CD14-positive monocyte (primary cell): Measurements from ENCODE around the gene ZNF689. TPM values are rescaled to one million over a fixed set of nuclear protein-coding genes. Genes with fewer than 3 reads are reported as not detected.

Source experiments
- DNase-seq, 3 donors: peaks; one replicate each; pipeline ENCODE4 v3.0.0-alpha.2; 2011 to 2022
- H2AFZ ChIP-seq: 2 replicates; pipeline ENCODE4 v1.6.0; 2012; ENCODE audit warnings: mild to moderate bottlenecking, low read depth, low read length, inconsistent platforms; ENCODE audit not compliant: insufficient read depth, poor library complexity, severe bottlenecking
- H3K27ac ChIP-seq, 2 donors: 1 replicate in 1 of 2; 2 replicates in 1 of 2; pipeline ENCODE4 v1.5.1; 2012 to 2013; ENCODE audit warnings: low read length in 2 of 2, control low read depth in 1 of 2, inconsistent platforms in 1 of 2, low read depth in 1 of 2, mild to moderate bottlenecking in 1 of 2
- H3K27me3 ChIP-seq, 2 donors: one replicate each; pipeline versions ENCODE4 v1.6.0 to v1.6.1; 2011 to 2013; ENCODE audit warnings: low read length in 2 of 2; ENCODE audit not compliant: control insufficient read depth in 2 of 2, insufficient read depth in 2 of 2
- H3K36me3 ChIP-seq, 2 donors: replicated peaks in 1 of 2; 1 replicate in 1 of 2; 2 replicates in 1 of 2; pipeline versions ENCODE4 v1.5.1 to v1.6.1; 2012 to 2013; ENCODE audit warnings: low read length in 2 of 2, control low read depth in 1 of 2, inconsistent platforms in 1 of 2, mild to moderate bottlenecking in 1 of 2; ENCODE audit not compliant: insufficient read depth in 2 of 2, control insufficient read depth in 1 of 2
- H3K4me1 ChIP-seq, 2 donors: 1 replicate in 1 of 2; 2 replicates in 1 of 2; pipeline versions ENCODE4 v1.5.1 to v1.6.1; 2012 to 2013; ENCODE audit warnings: low read length in 2 of 2, control low read depth in 1 of 2, inconsistent platforms in 1 of 2, mild to moderate bottlenecking in 1 of 2, moderate library complexity in 1 of 2; ENCODE audit not compliant: insufficient read depth in 2 of 2, control insufficient read depth in 1 of 2
- H3K4me2 ChIP-seq: replicated peaks from 2 replicates; pipeline ENCODE3; 2012; ENCODE audit warnings: low read length, moderate library complexity, mild to moderate bottlenecking; ENCODE audit not compliant: poor library complexity, severe bottlenecking; ENCODE audit errors: extremely low read depth
- H3K4me3 ChIP-seq, 3 experiments: fragments of 200-600 bp in 1 of 3; sonication (generic) in 1 of 3; replicated peaks in 1 of 3; 1 replicate in 2 of 3; 2 replicates in 1 of 3; pipeline ENCODE4 v1.5.1; 2011 to 2013; ENCODE audit warnings: low read length in 3 of 3, mild to moderate bottlenecking in 3 of 3, control low read depth in 2 of 3, low read depth in 2 of 3, inconsistent platforms in 1 of 3, moderate library complexity in 1 of 3
- H3K79me2 ChIP-seq: 2 replicates; pipeline ENCODE4 v1.6.0; 2012; ENCODE audit warnings: mild to moderate bottlenecking, control low read depth, inconsistent platforms, low read length, moderate library complexity; ENCODE audit not compliant: insufficient read depth
- H3K9ac ChIP-seq: 2 replicates; pipeline ENCODE4 v1.6.0; 2017; ENCODE audit warnings: low read length, mild to moderate bottlenecking; ENCODE audit not compliant: insufficient read depth, poor library complexity, severe bottlenecking
- H3K9me3 ChIP-seq, 2 donors: replicated peaks in 1 of 2; 1 replicate in 1 of 2; 2 replicates in 1 of 2; pipeline versions ENCODE4 v1.5.1 to v1.6.1; 2012 to 2013; ENCODE audit warnings: low read length in 2 of 2, control low read depth in 1 of 2; ENCODE audit not compliant: control insufficient read depth in 1 of 2, insufficient read depth in 1 of 2
- H4K20me1 ChIP-seq: 2 replicates; pipeline ENCODE4 v1.6.0; 2012; ENCODE audit warnings: mild to moderate bottlenecking, low read length, control low read depth, moderate library complexity; ENCODE audit not compliant: insufficient read depth
- H3K27ac Mint-ChIP-seq, 7 donors: one replicate each; pipeline ENCODE4 v1.8.0; 2020; ENCODE audit warnings: mild to moderate bottlenecking in 7 of 7, mixed read lengths in 7 of 7, moderate library complexity in 6 of 7, inconsistent platforms in 2 of 7
- H3K27me3 Mint-ChIP-seq, 3 donors: one replicate each; pipeline ENCODE4 v1.8.0; 2021 to 2022; ENCODE audit warnings: low read depth in 3 of 3, mild to moderate bottlenecking in 3 of 3, mixed read lengths in 3 of 3, moderate library complexity in 3 of 3, inconsistent platforms in 1 of 3
- H3K36me3 Mint-ChIP-seq, 2 donors: one replicate each; pipeline ENCODE4 v1.8.0; 2020; ENCODE audit warnings: mixed read lengths in 2 of 2, inconsistent platforms in 1 of 2, mild to moderate bottlenecking in 1 of 2
- H3K4me1 Mint-ChIP-seq: one replicate; pipeline ENCODE4 v1.8.0; 2020; ENCODE audit warnings: mild to moderate bottlenecking, mixed read lengths
- H3K4me3 Mint-ChIP-seq, 2 donors: one replicate each; pipeline ENCODE4 v1.8.0; 2020; ENCODE audit warnings: mild to moderate bottlenecking in 2 of 2, mixed read lengths in 2 of 2, moderate library complexity in 1 of 2
- H3K9me3 Mint-ChIP-seq, 7 donors: one replicate each; pipeline ENCODE4 v1.8.0; 2020 to 2022; ENCODE audit warnings: mixed read lengths in 7 of 7, mild to moderate bottlenecking in 6 of 7, moderate library complexity in 6 of 7, inconsistent platforms in 2 of 7
- CTCF ChIP-seq: fragments of 200-600 bp; IDR thresholded peaks from one replicate; pipeline ENCODE4 v1.8.0; 2022; ENCODE audit warnings: antibody characterized with exemption, mild to moderate bottlenecking
- WGBS: methylation state at CpG from one replicate; pipeline ENCODE4 v1.1.5; 2013; ENCODE audit warnings: missing lambda C conversion rate; ENCODE audit not compliant: insufficient coverage; 5-methylcytosine and 5-hydroxymethylcytosine counted together
- intact Hi-C, 2 donors: fragments of 100-400 bp; cut with micrococcal nuclease; formaldehyde crosslinking; loops; one replicate each; pipeline versions ENCODE4 v1.15.0 to v1.15.1; 2023
- polyA plus RNA-seq, 3 donors: library from polyadenylated mRNA; depleted of rRNA in 1 of 3; unstranded in 2 of 3; stranded (reverse) in 1 of 3; fragments of 300-500 nt in 2 of 3; fragments of >200 nt in 1 of 3; fragmentation: Illumina TruSeq in 2 of 3; gene quantifications; 1 replicate in 2 of 3; 2 replicates in 1 of 3; pipeline ENCODE4 v1.2.3, GENCODE V29; 2012 to 2021

The ZNF689 gene
- polyA plus RNA-seq, 3 donors = 4.1 to 11.2 (median 8.0) TPM

GRCh38 chr16:30606004-30606403 is 4.2 kb downstream of the ZNF689 start:
- Histone ChIP-seq H3K27me3 (no peaks in the 10 kb centered on the region), H3K27ac (peak overlapping the region in 1 of 2 donors; percentile 38), H3K9ac (no peak overlapping the region), H3K4me3 (no peak overlapping the region), H2AFZ (no peak overlapping the region), H3K9me3 (no peaks in the 10 kb centered on the region), H3K4me2 (no peak overlapping the region), H4K20me1 (peaks cover 8% of the 10 kb centered on the region), H3K36me3 (peaks cover 19 to 30% of the 10 kb centered on the region in 2 donors), H3K79me2 (peaks cover 57% of the 10 kb centered on the region), H3K4me1 (peaks cover 66 to 75% of the 10 kb centered on the region in 2 donors)
- Mint-ChIP-seq H3K4me3 (no peak overlapping the region), H3K4me1 (peaks cover 69% of the 10 kb centered on the region), H3K36me3 (peaks cover 30 to 48% of the 10 kb centered on the region in 2 donors), H3K27ac (peak overlapping the region in 4 of 7 donors; percentile 15 to 90 (median 77)), H3K27me3 (peaks cover 0 to 2% (median 0%) of the 10 kb centered on the region in 3 donors), H3K9me3 (no peaks in the 10 kb centered on the region)
- intact Hi-C loops = loop anchor here in 1 of 2 donors (5.0 kb wide), 1 partner anchor 79 kb away; the partner anchor contains the start of gene ZNF768
- TF ChIP-seq CTCF = no peak
- DNase-seq = no peak
- WGBS = 100% methylated on average over 1 of the region's 3 CpGs

DNA sequence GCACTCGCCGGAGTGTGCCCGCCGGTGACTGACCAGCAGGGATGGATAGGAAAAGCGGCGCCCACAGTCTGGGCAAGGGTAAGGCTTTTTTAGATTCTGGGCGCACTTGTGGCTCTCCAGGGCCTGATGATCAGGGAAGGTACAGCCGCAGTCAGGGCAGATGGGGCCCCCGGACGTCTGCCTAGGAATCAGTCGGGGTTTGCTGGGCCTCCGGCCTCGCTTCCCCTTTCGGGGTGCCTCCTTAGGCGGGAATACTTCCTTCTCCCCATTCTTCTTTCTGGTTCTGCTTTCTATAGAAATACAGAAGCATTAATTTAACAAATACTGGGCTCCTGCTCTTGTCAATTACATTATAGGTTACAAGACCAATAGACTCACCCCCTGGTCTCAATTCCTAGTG is 5.0 kb downstream of the ZNF689 start:
- Histone ChIP-seq H3K27ac (peak overlapping the region; percentile 47 to 66), H3K9ac (peak overlapping the region; percentile 22)
- H3K27ac Mint-ChIP-seq = peak overlapping the region in 6 of 7 donors; percentile 75 to 90 (median 78)

More for the DNA sequence above, 5.0 kb downstream of the ZNF689 start:
- H3K9me3 ChIP-seq = no peaks in the 10 kb centered on the region
- no peak overlapping the region for H2AFZ ChIP-seq
- Mint-ChIP-seq H3K4me3 (peak overlapping the region; percentile 20 to 69), H3K27me3 (peaks cover 0 to 2% (median 0%) of the 10 kb centered on the region in 3 donors), H3K4me1 (peaks cover 67% of the 10 kb centered on the region), H3K9me3 (no peaks in the 10 kb centered on the region), H3K36me3 (peaks cover 30 to 48% of the 10 kb centered on the region in 2 donors)
- H3K4me2 ChIP-seq = peak overlapping the region; percentile 69
- peaks cover 57% of the 10 kb centered on the region for H3K79me2 ChIP-seq
- H3K4me3 ChIP-seq = peak overlapping the region in 1 of 3 experiments; percentile 60
- DNase-seq = peak; percentile 53 to 79 (median 66)
- no peaks in the 10 kb centered on the region for H3K27me3 ChIP-seq
- intact Hi-C loops = loop anchor here in 1 of 2 donors (5.0 kb wide), 1 partner anchor 78 kb away; the partner anchor contains the start of gene ZNF768
- TF ChIP-seq CTCF = no peak
- peaks cover 19 to 30% of the 10 kb centered on the region in 2 donors for H3K36me3 ChIP-seq
- peaks cover 66 to 68% of the 10 kb centered on the region in 2 donors for H3K4me1 ChIP-seq
- peaks cover 8% of the 10 kb centered on the region for H4K20me1 ChIP-seq
- 12% methylated on average over 15 of the region's 15 CpGs for WGBS
